ENCODE measurements around the gene ZNF622.

- TF ChIP-seq CTCF (IDR thresholded peaks at IDR 0.05) (no peak), POLR2A (IDR thresholded peaks at IDR 0.05) (no peak)
Measured at GRCh38 chr5:16418471-16418922, 47.1 kb downstream of the ZNF622 start.
